B cell (primary cell): ENCODE data around the gene NOTCH1. TPM values are rescaled to one million over a fixed set of nuclear protein-coding genes. Genes with fewer than 3 reads are reported as not detected.

Experiments
- ATAC-seq: fragments of 200-7000 bp; cut with Tn5 transposase; one replicate; pipeline ENCODE4 v1.10.0; 2021; ENCODE audit warnings: low read depth, mild to moderate bottlenecking, moderate number of reproducible peaks, moderate library complexity
- CTCF ChIA-PET: fragments of 350-600 bp; sonication (Branson Sonifier 250); formaldehyde crosslinking; loops from one replicate; lab custom pipeline; 2021; ENCODE audit warnings: antibody characterized with exemption, inconsistent platforms; lab: Charles Lee
- POLR2A ChIA-PET: fragments of 350-600 bp; sonication (Branson Sonifier 250); formaldehyde crosslinking; loops from one replicate; lab custom pipeline; 2021; ENCODE audit warnings: antibody characterized with exemption; lab: Charles Lee
- DNase-seq: peaks from one replicate; pipeline ENCODE4 v3.0.0; 2013
- H2AFZ ChIP-seq: 2 replicates; pipeline ENCODE4 v1.6.1; 2012; ENCODE audit warnings: mild to moderate bottlenecking, low read depth, low read length; ENCODE audit not compliant: insufficient read depth, poor library complexity, severe bottlenecking
- H3K27ac ChIP-seq, 2 donors: 1 replicate in 1 of 2; 2 replicates in 1 of 2; pipeline ENCODE4 v1.5.1; 2012 to 2013; ENCODE audit warnings: low read length in 2 of 2, mild to moderate bottlenecking in 2 of 2, moderate library complexity in 1 of 2
- H3K27me3 ChIP-seq, 4 experiments: fragments of 200-600 bp in 1 of 4; sonication (generic) in 1 of 4; replicated peaks in 1 of 4; 1 replicate in 2 of 4; 2 replicates in 2 of 4; pipeline versions ENCODE4 v1.6.1 to v1.7.0; 2013 to 2016; ENCODE audit warnings: low read length in 3 of 4, mild to moderate bottlenecking in 2 of 4, mixed read lengths in 1 of 4, moderate library complexity in 1 of 4; ENCODE audit not compliant: insufficient read depth in 4 of 4, control insufficient read depth in 3 of 4; ENCODE audit errors: control extremely low read depth in 1 of 4
- H3K36me3 ChIP-seq, 2 experiments: replicated peaks in 1 of 2; 1 replicate in 1 of 2; 2 replicates in 1 of 2; pipeline versions ENCODE4 v1.6.1 to v1.7.1; 2013; ENCODE audit warnings: low read length in 1 of 2; ENCODE audit not compliant: insufficient read depth in 2 of 2, control insufficient read depth in 1 of 2; ENCODE audit errors: control extremely low read depth in 1 of 2, extremely low read depth in 1 of 2
- H3K4me1 ChIP-seq, 2 donors: fragments of 200-600 bp in 1 of 2; sonication (generic) in 1 of 2; 1 replicate in 1 of 2; 2 replicates in 1 of 2; pipeline versions ENCODE4 v1.5.1 to v1.6.1; 2013 to 2017; ENCODE audit warnings: low read length in 2 of 2; ENCODE audit not compliant: control insufficient read depth in 2 of 2, insufficient read depth in 2 of 2
- H3K4me2 ChIP-seq: replicated peaks from 2 replicates; pipeline ENCODE3; 2012; ENCODE audit warnings: mild to moderate bottlenecking, low read depth, low read length; ENCODE audit not compliant: poor library complexity, severe bottlenecking
- H3K4me3 ChIP-seq, 5 experiments: fragments of 200-600 bp in 1 of 5; sonication (generic) in 1 of 5; 1 replicate in 3 of 5; 2 replicates in 2 of 5; pipeline versions ENCODE4 v1.5.1 to v1.7.0; 2011 to 2016; ENCODE audit warnings: low read length in 4 of 5, mild to moderate bottlenecking in 4 of 5, low read depth in 2 of 5, control low read depth in 1 of 5, moderate library complexity in 1 of 5; ENCODE audit not compliant: insufficient read depth in 1 of 5; ENCODE audit errors: control extremely low read depth in 1 of 5, extremely low read depth in 1 of 5
- H3K79me2 ChIP-seq: fragments of 200-600 bp; sonication (generic); one replicate; pipeline ENCODE4 v1.6.0; 2016; ENCODE audit warnings: low read length; ENCODE audit not compliant: control insufficient read depth, insufficient read depth
- H3K9ac ChIP-seq: fragments of 200-600 bp; sonication (generic); 2 replicates; pipeline ENCODE4 v1.6.1; 2017; ENCODE audit warnings: mild to moderate bottlenecking, low read length, moderate library complexity
- H3K9me3 ChIP-seq, 3 donors: one replicate each; pipeline versions ENCODE4 v1.6.1 to v1.7.1; 2013; ENCODE audit warnings: low read length in 2 of 3; ENCODE audit not compliant: control insufficient read depth in 2 of 3, insufficient read depth in 1 of 3; ENCODE audit errors: control extremely low read depth in 1 of 3
- H4K20me1 ChIP-seq: 2 replicates; pipeline ENCODE4 v1.6.0; 2012; ENCODE audit warnings: mild to moderate bottlenecking, low read length; ENCODE audit not compliant: insufficient read depth, control insufficient read depth, poor library complexity, severe bottlenecking
- H3K27ac Mint-ChIP-seq: one replicate; pipeline ENCODE4 v1.8.0; 2021; ENCODE audit warnings: mixed read lengths
- H3K27me3 Mint-ChIP-seq: one replicate; pipeline ENCODE4 v1.8.0; 2021; ENCODE audit warnings: mixed read lengths
- H3K4me1 Mint-ChIP-seq: one replicate; pipeline ENCODE4 v1.8.0; 2021; ENCODE audit warnings: mixed read lengths
- H3K4me3 Mint-ChIP-seq: one replicate; pipeline ENCODE4 v1.8.0; 2021; ENCODE audit warnings: mixed read lengths
- H3K9me3 Mint-ChIP-seq: one replicate; pipeline ENCODE4 v1.8.0; 2022; ENCODE audit warnings: mixed read lengths; ENCODE audit not compliant: insufficient read depth
- EZH2 ChIP-seq: IDR thresholded peaks from 2 replicates; pipeline ENCODE4 v1.6.1; 2012; ENCODE audit warnings: borderline replicate concordance, low read depth, mild to moderate bottlenecking, moderate library complexity, low read length; ENCODE audit not compliant: insufficient read depth, poor library complexity, severe bottlenecking
- WGBS: methylation state at CpG from one replicate; pipeline ENCODE4 v1.1.5; 2013; ENCODE audit warnings: missing lambda C conversion rate; ENCODE audit not compliant: insufficient coverage; 5-methylcytosine and 5-hydroxymethylcytosine counted together
- intact Hi-C: fragments of 100-400 bp; cut with micrococcal nuclease; formaldehyde crosslinking; loops from one replicate; pipeline ENCODE4 v1.10.0; 2022
- polyA plus RNA-seq: library from polyadenylated mRNA; depleted of rRNA; stranded (reverse); fragments of >200 nt; gene quantifications from 2 replicates; pipeline ENCODE4 v1.2.3, GENCODE V29; 2012
- total RNA-seq, 2 donors: library from RNA; stranded (reverse); fragments of 120-200 nt in 1 of 2; gene quantifications; 1 replicate in 1 of 2; 2 replicates in 1 of 2; pipeline versions ENCODE4 v1.2.3 to v1.2.4, GENCODE V29; 2013 to 2022
- TF ChIP-seq, protein P1 (sequence below): fragments of 200-600 bp; IDR thresholded peaks from one replicate; pipeline ENCODE4 v1.8.0; 2022; ENCODE audit warnings: antibody characterized with exemption, mild to moderate bottlenecking

NOTCH1 gene
- total and polyA plus RNA-seq, 2 donors (not counting 1 experiment from before 2014, with no cell fraction given), result 16.6 to 38.5 TPM

DNA sequence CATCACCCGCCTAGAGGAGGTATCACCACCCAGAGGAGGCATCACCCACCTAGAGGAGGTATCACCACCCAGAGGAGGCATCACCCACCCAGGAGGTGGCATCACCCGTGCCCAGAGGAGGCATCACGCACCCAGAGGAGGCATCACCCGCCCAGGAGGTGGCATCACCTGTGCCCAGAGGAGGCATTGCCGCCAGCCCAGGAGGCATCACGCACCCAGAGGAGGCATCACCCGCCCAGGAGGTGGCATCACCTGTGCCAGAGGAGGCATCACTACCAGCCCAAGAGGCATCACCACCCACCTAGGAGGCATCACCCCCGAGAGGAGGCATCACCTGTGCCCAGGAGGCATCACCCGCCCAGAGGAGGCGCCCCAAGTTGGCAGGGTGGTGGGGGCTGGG is 2.6 kb downstream of the NOTCH1 start:
- Histone ChIP-seq H3K9me3 (peaks cover 0 to 3% (median 0%) of the 10 kb centered on the region in 3 donors), H3K79me2 (peaks cover 50% of the 10 kb centered on the region), H3K4me1 (peaks cover 42 to 54% of the 10 kb centered on the region in 2 donors), H3K4me3 (no peak overlapping the region), H3K27ac (no peak overlapping the region), H3K9ac (no peak overlapping the region), H3K4me2 (peak overlapping the region; percentile 96), H3K36me3 (peaks cover 0 to 26% of the 10 kb centered on the region in 2 experiments), H3K27me3 (no peaks in the 10 kb centered on the region), H2AFZ (no peak overlapping the region), H4K20me1 (peaks cover 79% of the 10 kb centered on the region)
- intact Hi-C loops, result loop anchor here (10.0 kb wide), 1 partner anchor 212 kb away; the partner anchor contains the start of gene LCN8
- DNase-seq, result no peak
- no peak for ATAC-seq
- TF ChIP-seq EZH2, result no peak
- TF ChIP-seq, protein P1, sequence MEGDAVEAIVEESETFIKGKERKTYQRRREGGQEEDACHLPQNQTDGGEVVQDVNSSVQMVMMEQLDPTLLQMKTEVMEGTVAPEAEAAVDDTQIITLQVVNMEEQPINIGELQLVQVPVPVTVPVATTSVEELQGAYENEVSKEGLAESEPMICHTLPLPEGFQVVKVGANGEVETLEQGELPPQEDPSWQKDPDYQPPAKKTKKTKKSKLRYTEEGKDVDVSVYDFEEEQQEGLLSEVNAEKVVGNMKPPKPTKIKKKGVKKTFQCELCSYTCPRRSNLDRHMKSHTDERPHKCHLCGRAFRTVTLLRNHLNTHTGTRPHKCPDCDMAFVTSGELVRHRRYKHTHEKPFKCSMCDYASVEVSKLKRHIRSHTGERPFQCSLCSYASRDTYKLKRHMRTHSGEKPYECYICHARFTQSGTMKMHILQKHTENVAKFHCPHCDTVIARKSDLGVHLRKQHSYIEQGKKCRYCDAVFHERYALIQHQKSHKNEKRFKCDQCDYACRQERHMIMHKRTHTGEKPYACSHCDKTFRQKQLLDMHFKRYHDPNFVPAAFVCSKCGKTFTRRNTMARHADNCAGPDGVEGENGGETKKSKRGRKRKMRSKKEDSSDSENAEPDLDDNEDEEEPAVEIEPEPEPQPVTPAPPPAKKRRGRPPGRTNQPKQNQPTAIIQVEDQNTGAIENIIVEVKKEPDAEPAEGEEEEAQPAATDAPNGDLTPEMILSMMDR, result no peak
- WGBS, result 99% methylated on average over 8 of the region's 10 CpGs
- Mint-ChIP-seq H3K27me3 (no peaks in the 10 kb centered on the region), H3K4me1 (peaks cover 56% of the 10 kb centered on the region), H3K9me3 (no peaks in the 10 kb centered on the region), H3K4me3 (peak overlapping the region; percentile 87), H3K27ac (no peak overlapping the region)
- ChIA-PET POLR2A (no interaction called here), CTCF (interaction anchor here (2.3 kb wide), 1 partner anchor 58 kb away, joined by 5 read pairs; no protein-coding TSS in a partner anchor)

DNA sequence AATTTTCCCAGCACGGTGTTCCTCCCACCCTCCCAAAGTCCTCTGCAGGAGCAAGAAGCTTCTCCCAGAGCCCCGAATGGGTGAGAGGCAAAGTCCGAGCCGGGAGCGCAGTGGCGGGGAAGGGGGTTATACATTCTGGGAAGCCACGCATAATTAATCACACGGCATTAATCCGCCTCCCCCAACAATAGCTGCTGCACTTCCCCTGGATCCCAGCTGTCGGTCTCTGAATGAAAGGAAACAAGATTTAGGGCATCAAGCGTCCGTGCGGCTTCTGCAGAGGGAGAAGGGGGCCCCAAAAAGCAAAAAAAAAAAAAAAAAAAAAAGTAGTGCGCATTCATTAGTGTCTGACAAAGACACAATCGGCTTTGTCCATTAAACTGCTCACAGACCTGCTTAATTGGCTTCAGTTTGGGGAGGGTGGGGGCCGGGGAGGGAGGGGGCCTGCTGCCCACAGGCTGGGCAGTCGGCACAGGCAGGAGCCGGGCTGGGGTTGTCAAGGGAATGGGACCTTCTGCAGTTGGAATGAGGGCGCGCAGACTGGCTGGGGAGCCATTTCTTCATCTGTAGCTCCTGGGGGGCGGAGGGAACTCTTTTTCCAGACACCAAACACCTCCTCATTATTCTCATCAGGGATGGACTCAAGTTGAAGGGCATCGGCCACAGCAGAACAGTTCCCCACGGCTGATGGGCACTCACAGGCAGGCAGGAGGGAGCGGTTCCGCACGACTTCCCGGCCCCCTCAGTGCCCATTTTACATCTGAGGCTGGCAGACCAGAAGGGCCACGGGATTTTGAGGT is 3.4 kb downstream of the NOTCH1 start:
- H3K4me3 Mint-ChIP-seq, result peak overlapping the region; percentile 41
- peaks cover 84% of the 10 kb centered on the region for H4K20me1 ChIP-seq

More for the DNA sequence above, 3.4 kb downstream of the NOTCH1 start:
- Mint-ChIP-seq H3K4me1 (peaks cover 63% of the 10 kb centered on the region), H3K27ac (no peak overlapping the region), H3K27me3 (no peaks in the 10 kb centered on the region), H3K9me3 (no peaks in the 10 kb centered on the region)
- 95% methylated on average over 13 of the region's 28 CpGs for WGBS
- H2AFZ ChIP-seq, result no peak overlapping the region
- ATAC-seq, result no peak
- H3K4me3 ChIP-seq, result no peak overlapping the region
- H3K79me2 ChIP-seq, result peaks cover 58% of the 10 kb centered on the region
- DNase-seq, result no peak
- H3K4me2 ChIP-seq, result no peak overlapping the region
- intact Hi-C loops, result loop anchor here (10.0 kb wide), 1 partner anchor 212 kb away; the partner anchor contains the start of gene LCN8
- ChIA-PET POLR2A (interaction anchor here (0.7 kb wide), 1 partner anchor 130 kb away, joined by 12 read pairs; no protein-coding TSS in a partner anchor), CTCF (interaction anchor here (2.3 kb wide), 1 partner anchor 57 kb away, joined by 5 read pairs; no protein-coding TSS in a partner anchor)
- H3K9ac ChIP-seq, result no peak overlapping the region
- peaks cover 50 to 63% of the 10 kb centered on the region in 2 donors for H3K4me1 ChIP-seq
- peaks cover 0 to 26% of the 10 kb centered on the region in 2 experiments for H3K36me3 ChIP-seq
- H3K9me3 ChIP-seq, result peaks cover 0 to 3% (median 0%) of the 10 kb centered on the region in 3 donors
- no peak for TF ChIP-seq EZH2
- TF ChIP-seq, protein P1, result no peak
- no peak overlapping the region for H3K27ac ChIP-seq
- H3K27me3 ChIP-seq, result no peaks in the 10 kb centered on the region
